Activated CD8-positive, alpha-beta memory T cell treated with anti-CD3 and anti-CD28 coated beads for 36 hours (primary cell): ENCODE results near the gene TTC16. TPM values are rescaled to one million over a fixed set of nuclear protein-coding genes. Genes with fewer than 3 reads are reported as not detected.

ENCODE experiments used
- CTCF ChIA-PET: fragments of 350-600 bp; sonication (Branson Sonifier 250); formaldehyde crosslinking; loops from one replicate; lab custom pipeline; 2021; ENCODE audit warnings: antibody characterized with exemption; lab: Charles Lee
- POLR2A ChIA-PET: fragments of 350-600 bp; sonication (Branson Sonifier 250); formaldehyde crosslinking; loops from one replicate; lab custom pipeline; 2021; ENCODE audit warnings: antibody characterized with exemption; lab: Charles Lee
- total RNA-seq, 2 experiments: library from RNA; stranded (reverse); gene quantifications; one replicate each; pipeline ENCODE4 v1.2.3, GENCODE V29; 2021

The TTC16 gene
- total RNA-seq, 2 experiments from 2014 or later = 1.3 to 1.4 TPM

- ChIA-PET POLR2A (no interaction called here), CTCF (no interaction called here)
Observed at GRCh38 chr9:127693697-127694096, 22.2 kb upstream of the TTC16 start.

- POLR2A ChIA-PET = no interaction called here
Observed at GRCh38 chr9:127694890-127695720, 20.8 kb upstream of the TTC16 start.

GRCh38 chr9:127697575-127697974 lies 18.3 kb upstream of the TTC16 start:
- ChIA-PET POLR2A (no interaction called here), CTCF (no interaction called here)

More at GRCh38 chr9:127694890-127695720, 20.8 kb upstream of the TTC16 start:
- CTCF ChIA-PET = no interaction called here

- ChIA-PET POLR2A (interaction anchor here (0.6 to 0.7 kb wide), 2 partner anchors 30 to 128 kb away, joined by 4 to 7 read pairs; no protein-coding TSS in a partner anchor), CTCF (no interaction called here)
Observed at GRCh38 chr9:127698386-127698785, 17.5 kb upstream of the TTC16 start.

- CTCF ChIA-PET = interaction anchor here (1.2 kb wide), 1 partner anchor 15 kb away, joined by 3 read pairs; no protein-coding TSS in a partner anchor
Observed at GRCh38 chr9:127698985-127699670, 16.8 kb upstream of the TTC16 start.

GRCh38 chr9:127700140-127700539 lies 15.7 kb upstream of the TTC16 start:
- ChIA-PET POLR2A (interaction anchor here (0.6 kb wide), 1 partner anchor 10 kb away, joined by 5 read pairs; no protein-coding TSS in a partner anchor), CTCF (interaction anchor here (1.2 kb wide), 1 partner anchor 16 kb away, joined by 3 read pairs; no protein-coding TSS in a partner anchor)

More at GRCh38 chr9:127698985-127699670, 16.8 kb upstream of the TTC16 start:
- POLR2A ChIA-PET = interaction anchor here (0.7 kb wide), 1 partner anchor 31 kb away, joined by 7 read pairs; no protein-coding TSS in a partner anchor

GRCh38 chr9:127700594-127701255 lies 15.2 kb upstream of the TTC16 start:
- POLR2A ChIA-PET = no interaction called here
- CTCF ChIA-PET = interaction anchor here (1.2 kb wide), 1 partner anchor 16 kb away, joined by 3 read pairs; no protein-coding TSS in a partner anchor

GRCh38 chr9:127703289-127703946 lies 12.5 kb upstream of the TTC16 start:
- ChIA-PET CTCF (interaction anchor here (3.1 kb wide), 1 partner anchor 31 kb away, joined by 14 read pairs; the partner anchor contains the start of gene TOR2A), POLR2A (no interaction called here)

GRCh38 chr9:127705577-127706379 lies 10.1 kb upstream of the TTC16 start:
- ChIA-PET POLR2A (interaction anchor here (2.0 kb wide), 1 partner anchor 10 kb away, joined by 4 read pairs; the partner anchor contains the start of genes PTRH1 and TTC16), CTCF (interaction anchor here (3.1 kb wide), 1 partner anchor 29 kb away, joined by 14 read pairs; the partner anchor contains the start of gene TOR2A)

- ChIA-PET POLR2A (interaction anchor here (2.0 kb wide), 1 partner anchor 9 kb away, joined by 4 read pairs; the partner anchor contains the start of genes PTRH1 and TTC16), CTCF (no interaction called here)
Observed at GRCh38 chr9:127706836-127707241, 9.0 kb upstream of the TTC16 start, which contains the start of gene CFAP157. Gene CFAP157 (plus strand): TSS chr9:127706988. CDS start chr9:127707032, 44 bp downstream.

GRCh38 chr9:127707766-127708165 lies 8.1 kb upstream of the TTC16 start:
- ChIA-PET POLR2A (no interaction called here), CTCF (interaction anchor here (1.0 to 1.3 kb wide), 2 partner anchors 12 to 15 kb away, joined by 3 to 4 read pairs; no protein-coding TSS in a partner anchor)

GRCh38 chr9:127708952-127709587 lies 6.8 kb upstream of the TTC16 start:
- POLR2A ChIA-PET = no interaction called here

GRCh38 chr9:127710204-127710783 lies 5.6 kb upstream of the TTC16 start:
- ChIA-PET CTCF (interaction anchor here (0.7 to 2.0 kb wide), 4 partner anchors 74 to 162 kb away, joined by 3 to 6 read pairs (median 3); no protein-coding TSS in a partner anchor), POLR2A (no interaction called here)

More at GRCh38 chr9:127708952-127709587, 6.8 kb upstream of the TTC16 start:
- CTCF ChIA-PET = interaction anchor here (0.9 to 1.3 kb wide), 2 partner anchors 10 to 24 kb away, joined by 3 read pairs; no protein-coding TSS in a partner anchor

GRCh38 chr9:127711226-127711701 lies 4.6 kb upstream of the TTC16 start:
- POLR2A ChIA-PET = no interaction called here
- CTCF ChIA-PET = interaction anchor here (0.9 to 2.0 kb wide), 2 partner anchors 73 to 158 kb away, joined by 3 to 6 read pairs; no protein-coding TSS in a partner anchor

GRCh38 chr9:127711831-127712274 lies 4.0 kb upstream of the TTC16 start:
- CTCF ChIA-PET = interaction anchor here (2.0 kb wide), 1 partner anchor 158 kb away, joined by 6 read pairs; no protein-coding TSS in a partner anchor
- POLR2A ChIA-PET = no interaction called here

- POLR2A ChIA-PET = no interaction called here
- CTCF ChIA-PET = no interaction called here
Observed at GRCh38 chr9:127712371-127712770, 3.5 kb upstream of the TTC16 start.
